ENCODE data around the gene SMAD5. TPM values are rescaled to one million over a fixed set of nuclear protein-coding genes. Genes with fewer than 3 reads are reported as not detected.
A peak's percentile ranks its signal among the peaks of the same experiment; 100 is the strongest.

SMAD5 gene
- total RNA-seq: 10 to 100 TPM; 43.1 to 50.8 TPM
- long read RNA-seq, full-length matches to known transcripts: 3 of 10 reads
- long read RNA-seq, partial matches to known transcripts: 2 of 10 reads
- long read RNA-seq, other reads (novel, unspliced or antisense): 5 of 10 reads

DNA sequence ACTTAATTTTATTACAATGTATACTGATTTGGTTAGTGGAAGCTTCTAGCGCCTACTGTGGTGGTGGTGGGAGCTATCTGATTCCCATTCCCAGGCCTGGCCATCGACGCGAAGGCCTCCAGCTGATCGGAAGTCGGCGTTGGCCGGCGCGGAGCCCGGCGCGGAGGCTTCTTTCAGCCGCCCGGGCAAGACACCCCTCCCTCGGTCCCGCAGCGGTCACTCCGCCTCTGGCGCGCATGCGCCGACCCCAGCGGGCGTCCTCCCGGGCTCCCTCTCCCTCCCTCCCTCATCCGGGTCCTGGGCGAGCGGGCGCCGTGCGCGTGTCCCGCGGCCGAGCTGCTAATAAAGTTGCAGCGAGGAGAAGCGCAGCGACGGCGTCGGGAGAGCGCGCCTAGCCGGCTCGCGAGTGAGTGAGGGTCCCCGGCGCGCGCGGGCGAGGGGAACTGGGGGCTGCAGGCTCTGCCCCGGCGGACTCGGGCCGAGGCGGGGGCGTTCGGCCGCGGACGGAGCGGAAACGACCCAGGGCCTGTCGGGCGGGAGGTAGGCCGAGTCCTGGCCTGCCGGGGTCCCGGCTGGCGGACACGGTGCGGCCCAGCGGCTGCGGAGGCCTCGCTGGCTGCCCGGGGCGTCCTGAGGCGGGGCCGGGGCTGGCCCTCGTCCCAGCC is at the start of gene SMAD5:
TSS of gene SMAD5 (plus strand) at position 289 of the 665 bp plus-strand sequence. CDS start 20,916 bp downstream, outside the sequence.
- DNase-seq (peak; percentile 97), ATAC-seq (peak; percentile 99)
- intact Hi-C loops (cut with DNase I): loop anchor here in 1 of 2 donors (5.0 kb wide), 1 partner anchor 45 kb away; no protein-coding TSS in a partner anchor

DNA sequence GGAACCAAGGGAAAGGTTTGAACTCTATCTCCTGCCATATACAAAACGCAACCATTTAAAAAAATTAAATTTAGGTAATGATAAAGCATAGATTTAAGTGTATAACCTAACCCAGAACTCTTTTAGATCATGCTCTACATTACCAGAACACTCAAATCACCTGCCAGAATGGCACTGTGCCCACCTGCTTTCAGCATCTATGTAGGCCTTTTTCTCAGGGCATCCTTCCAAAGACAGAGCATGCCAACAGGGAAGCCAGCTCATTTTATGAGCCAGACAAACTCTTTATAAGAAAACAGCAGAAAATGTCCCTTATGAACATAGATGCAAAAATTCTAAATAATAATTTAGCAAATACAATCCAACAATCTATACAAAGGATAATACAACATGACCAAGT is 47.9 kb upstream of the SMAD5 start:
- ATAC-seq (no peak), DNase-seq (peak; percentile 68)
- intact Hi-C loops (cut with DNase I): loop anchor here in 1 of 2 donors (5.0 kb wide), 5 partner anchors 48 to 197 kb away; partner anchors contain the start of gene SMAD5

DNA sequence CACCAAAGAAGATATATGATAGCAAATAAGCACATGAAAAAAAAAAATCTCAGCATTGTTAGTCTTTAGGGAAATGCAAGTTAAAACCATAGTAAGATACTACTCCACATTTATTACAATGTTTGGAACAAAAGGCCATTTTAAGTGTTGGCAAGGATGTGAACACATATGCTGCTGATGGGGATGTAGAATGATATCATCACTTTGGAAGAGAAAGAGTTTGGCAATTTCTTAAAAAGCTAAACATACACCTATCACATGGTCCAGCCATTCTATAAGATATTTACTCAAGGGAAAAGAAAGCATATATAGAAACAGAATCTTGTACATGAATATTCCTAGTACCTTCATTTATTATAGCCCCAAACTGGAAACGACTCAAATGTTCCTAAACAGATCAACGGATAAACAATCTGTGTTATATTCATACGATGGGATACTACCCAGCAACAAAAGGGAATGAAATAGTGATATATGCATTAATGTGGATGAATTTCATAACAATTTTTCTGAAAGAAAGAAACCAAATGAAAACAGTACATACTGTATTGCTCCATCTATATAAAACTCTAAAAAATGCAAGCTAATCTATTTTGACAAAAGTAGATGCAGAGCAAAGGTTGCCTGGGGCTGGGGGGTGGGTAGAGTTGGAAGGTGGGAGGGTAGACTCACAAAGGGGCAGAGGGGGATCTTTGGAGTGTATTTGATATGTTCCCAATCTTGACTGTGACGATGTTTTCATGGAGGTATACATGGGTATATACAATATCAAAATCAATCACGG is 45.7 kb upstream of the SMAD5 start:
- ATAC-seq (no peak), DNase-seq (no peak)
- intact Hi-C loops (cut with DNase I): loop anchor here in 1 of 2 donors (5.0 kb wide), 1 partner anchor 45 kb away; the partner anchor contains the start of gene SMAD5

DNA sequence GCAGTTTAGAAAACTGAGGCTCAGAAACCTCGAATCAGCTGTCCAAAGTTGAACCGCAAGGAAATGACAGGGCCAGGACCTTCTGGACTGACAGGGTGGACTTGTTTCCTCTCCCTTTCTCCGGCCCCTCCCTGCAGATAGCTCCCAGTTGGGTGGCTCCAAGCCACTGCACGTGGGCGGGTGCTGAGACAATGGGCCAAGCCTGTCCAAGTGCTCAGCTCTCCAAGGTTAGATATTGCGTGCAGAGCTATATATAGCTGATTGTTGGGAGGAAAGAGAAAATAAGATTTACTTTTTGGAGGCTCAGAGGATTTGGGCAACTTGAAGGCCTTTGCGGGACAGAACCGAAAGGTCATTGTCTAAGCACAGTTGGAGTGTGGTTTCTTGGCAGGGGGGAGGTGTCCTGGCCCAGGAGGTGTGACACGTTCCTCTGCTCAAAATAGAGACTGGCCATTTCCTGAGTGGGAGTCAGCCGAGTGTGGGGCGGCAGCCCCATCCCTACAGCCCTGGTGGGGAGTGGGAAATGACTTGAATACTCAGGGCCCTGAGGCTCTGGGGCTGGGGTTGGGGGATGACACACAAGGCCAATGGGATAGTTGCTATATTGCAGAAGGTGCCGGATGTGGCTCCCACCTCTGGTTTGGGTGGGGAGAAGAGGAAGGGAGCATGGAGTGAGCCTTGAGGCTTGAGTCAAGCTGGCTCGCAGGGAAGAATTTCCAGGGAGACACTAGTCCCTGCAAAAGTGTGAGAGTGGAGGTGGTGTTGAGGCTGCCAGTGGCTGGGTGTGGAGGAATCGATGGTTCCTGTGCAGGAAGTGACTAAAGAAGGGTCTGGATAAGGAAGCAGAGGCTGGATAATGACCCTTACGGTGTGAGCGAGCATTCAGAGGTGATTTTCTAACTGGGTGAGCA is 44.4 kb upstream of the SMAD5 start:
- intact Hi-C loops (cut with DNase I): loop anchor here in 1 of 2 donors (5.0 kb wide), 1 partner anchor 44 kb away; the partner anchor contains the start of gene SMAD5
- peak; percentile 96 to 97 for ATAC-seq
- DNase-seq: peak; percentile 91

DNA sequence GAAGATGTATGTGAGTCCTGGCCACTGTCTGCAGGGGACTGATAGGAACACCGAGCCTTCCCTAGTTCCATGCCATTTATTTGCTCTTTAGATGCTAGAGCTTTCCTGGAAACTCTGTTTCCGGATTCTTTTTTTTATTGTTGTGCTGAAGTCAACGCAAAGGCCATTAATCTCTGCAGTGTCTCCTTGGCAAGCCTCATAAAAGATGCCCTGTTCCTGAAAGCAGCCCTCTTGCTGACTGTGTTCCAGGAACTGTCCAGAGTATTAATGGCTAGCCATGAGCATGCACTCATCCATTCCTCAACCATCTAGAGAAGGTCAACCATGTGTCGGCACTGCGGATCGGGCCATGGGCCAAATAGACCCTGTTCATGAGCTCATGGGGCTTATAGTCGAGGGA is 42.9 kb upstream of the SMAD5 start:
- ATAC-seq: no peak
- intact Hi-C loops (cut with DNase I): loop anchor here in 1 of 2 donors (5.0 kb wide), 1 partner anchor 43 kb away; the partner anchor contains the start of gene SMAD5
- no peak for DNase-seq

DNA sequence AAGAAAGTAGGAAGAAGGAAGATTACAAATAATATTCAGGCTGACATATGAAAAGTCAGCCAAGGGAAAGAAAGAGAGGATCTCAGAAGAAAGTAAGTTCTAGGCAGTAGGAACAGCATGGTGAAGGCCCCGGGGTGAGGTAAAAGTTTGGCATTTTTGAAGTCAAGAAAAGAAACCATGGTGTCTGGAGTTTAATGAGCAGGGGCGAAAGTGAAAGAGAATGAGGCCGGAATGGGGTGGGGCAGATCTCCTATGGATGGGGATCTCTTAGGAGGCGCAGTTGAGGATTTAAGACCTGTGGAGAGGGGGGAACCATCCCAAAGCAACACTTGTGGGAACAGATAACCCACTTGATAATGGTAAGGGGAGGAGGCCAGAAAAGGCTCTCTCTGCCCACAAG is 42.3 kb upstream of the SMAD5 start:
- DNase-seq: no peak
- intact Hi-C loops (cut with DNase I): no loop called here
- ATAC-seq: no peak

DNA sequence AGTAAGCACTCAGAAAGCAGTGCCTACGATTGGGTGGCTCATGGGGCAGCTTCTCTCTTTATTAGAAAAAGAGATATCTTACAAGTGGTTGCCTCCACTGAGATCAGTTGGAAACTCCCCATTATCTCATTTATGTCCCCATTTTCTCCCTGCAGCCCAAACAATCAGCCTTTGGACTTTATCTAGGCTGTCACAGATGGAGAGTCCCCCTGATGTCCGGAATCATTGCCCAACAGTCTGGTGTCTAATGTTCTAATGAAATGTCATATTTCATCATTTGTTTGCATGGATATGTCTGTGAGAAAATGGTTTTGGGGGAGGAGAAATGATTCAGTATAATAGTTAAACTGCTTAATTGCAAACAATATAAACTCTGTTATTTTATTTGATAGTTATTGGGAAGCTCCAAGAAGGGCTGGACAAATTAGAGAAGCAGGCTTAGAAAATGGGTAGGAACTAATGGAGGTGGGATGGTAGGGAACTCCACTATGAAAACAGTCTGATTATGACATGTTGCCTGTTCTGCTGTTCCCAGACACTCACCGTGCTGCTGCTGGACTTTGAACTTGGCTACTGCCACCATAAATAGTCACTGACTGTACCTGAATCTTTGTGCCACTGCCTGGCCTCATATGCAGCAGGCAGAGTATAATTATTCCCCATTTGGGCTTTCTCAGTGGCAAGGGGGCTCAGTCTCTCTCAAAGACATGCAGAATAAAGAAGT is 38.3 kb upstream of the SMAD5 start:
- no peak for ATAC-seq
- intact Hi-C loops (cut with DNase I): no loop called here
- no peak for DNase-seq

DNA sequence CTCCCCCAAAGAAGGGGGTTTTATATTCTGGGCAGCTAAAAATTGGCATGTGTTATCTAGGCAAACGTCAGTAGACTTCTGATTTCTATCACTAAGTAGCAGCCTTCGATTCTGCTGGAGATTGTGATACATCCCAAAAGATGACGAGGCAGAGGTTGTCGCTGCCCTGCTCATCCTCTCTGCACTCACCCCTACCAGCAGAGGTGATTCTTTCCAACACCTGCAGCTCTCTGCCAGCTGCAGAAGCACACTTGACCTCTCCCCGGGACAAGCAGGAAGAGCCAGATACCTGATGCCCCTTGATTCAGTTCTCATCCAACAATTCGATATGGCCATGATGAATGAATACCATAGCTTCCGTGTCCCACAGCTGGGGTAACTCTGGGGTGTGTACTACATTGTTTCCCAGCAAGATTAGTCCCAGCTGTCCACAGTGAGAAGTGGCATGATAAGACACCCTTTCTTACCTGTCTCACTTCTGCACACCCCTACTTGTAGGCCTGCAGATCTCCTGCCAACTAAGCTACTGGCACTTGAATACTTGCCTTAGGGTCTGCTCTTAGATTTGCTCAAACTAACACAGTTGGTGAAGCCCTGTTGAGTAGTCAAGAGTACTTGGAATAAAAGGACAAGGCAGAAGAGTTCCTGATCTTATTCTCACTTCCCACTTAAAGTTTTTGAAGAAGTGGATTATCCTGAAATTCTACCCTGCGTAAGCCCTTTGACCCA is 37.6 kb upstream of the SMAD5 start:
- ATAC-seq (no peak), DNase-seq (no peak)
- intact Hi-C loops (cut with DNase I): no loop called here

DNA sequence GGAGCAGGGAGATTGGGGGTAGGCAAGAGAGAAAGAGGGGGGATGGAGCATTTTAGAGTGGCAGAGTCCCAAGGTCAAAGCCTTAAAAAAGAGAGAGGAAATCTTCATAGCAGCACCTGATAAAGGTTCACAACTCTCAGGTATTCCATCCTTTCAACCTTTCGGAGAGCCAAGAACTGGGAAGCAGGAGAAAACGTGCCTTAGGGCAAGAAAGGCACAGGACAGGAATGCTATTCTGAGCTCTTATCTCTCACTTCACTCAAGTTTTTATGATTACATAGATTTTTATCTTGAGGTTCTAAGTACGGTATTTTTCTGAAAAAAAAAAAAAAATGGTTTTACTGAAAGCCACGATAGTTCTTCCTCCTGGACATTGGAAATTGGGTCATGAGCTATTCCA is 34.5 kb upstream of the SMAD5 start:
- intact Hi-C loops (cut with DNase I): no loop called here
- DNase-seq (no peak), ATAC-seq (no peak)

DNA sequence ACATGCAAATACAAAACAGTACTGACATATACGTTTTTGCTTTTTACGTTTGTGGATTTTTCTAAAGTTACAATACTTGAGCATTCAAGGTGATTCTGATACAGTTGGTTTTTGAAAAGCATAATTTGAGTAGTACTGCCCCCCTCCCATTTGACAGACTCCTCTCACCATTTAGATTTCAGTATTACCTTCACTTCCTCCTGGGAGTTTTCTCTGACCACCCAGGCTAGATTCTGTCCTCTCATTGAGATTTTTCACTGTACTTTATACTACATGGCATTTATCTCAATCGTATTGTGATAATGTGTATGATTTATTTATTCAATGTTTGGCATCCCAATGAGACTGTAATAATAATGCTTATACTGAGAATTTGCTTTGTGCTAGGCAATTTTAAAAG is 32.8 kb upstream of the SMAD5 start:
- ATAC-seq (no peak), DNase-seq (no peak)
- intact Hi-C loops (cut with DNase I): no loop called here

DNA sequence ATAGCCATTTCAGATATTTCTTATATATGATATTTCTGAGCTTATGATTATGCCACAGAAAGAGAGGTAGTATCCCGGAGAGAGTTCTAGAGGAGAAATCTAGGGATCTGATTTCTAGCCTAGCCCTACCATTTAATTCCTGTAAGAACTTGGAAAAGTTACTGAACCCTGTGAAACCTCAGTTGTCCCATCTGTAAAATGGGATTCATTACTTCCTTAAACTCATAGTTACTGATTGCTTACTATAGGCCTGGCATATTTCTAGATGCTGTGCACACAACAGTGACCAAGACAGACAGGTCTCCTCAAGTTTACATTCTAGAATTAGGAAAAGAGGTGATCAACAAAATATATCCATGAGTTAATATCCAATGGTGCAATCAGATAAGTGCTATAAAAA is 30.8 kb upstream of the SMAD5 start:
- intact Hi-C loops (cut with DNase I): no loop called here
- ATAC-seq (no peak), DNase-seq (no peak)

DNA sequence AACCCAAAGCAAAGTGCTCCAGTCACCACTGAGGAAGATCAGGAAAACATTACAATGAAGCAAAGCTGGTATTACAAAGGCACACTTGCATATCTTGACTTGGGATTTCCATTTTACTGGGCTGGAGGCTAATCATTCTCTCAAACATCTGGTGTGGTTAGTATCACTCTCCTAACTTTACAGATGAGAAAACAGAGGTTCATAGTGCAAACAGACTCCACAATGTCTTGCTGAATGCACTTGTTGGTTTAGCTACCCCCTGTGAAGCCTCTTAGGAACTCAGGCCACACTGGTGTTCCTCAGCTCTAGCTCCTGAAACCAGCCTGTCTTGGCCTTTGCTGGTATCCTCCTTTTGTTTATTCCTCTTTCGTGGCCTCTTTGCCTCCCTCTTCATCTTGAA is 29.5 kb upstream of the SMAD5 start:
- DNase-seq (no peak), ATAC-seq (no peak)
- intact Hi-C loops (cut with DNase I): no loop called here

DNA sequence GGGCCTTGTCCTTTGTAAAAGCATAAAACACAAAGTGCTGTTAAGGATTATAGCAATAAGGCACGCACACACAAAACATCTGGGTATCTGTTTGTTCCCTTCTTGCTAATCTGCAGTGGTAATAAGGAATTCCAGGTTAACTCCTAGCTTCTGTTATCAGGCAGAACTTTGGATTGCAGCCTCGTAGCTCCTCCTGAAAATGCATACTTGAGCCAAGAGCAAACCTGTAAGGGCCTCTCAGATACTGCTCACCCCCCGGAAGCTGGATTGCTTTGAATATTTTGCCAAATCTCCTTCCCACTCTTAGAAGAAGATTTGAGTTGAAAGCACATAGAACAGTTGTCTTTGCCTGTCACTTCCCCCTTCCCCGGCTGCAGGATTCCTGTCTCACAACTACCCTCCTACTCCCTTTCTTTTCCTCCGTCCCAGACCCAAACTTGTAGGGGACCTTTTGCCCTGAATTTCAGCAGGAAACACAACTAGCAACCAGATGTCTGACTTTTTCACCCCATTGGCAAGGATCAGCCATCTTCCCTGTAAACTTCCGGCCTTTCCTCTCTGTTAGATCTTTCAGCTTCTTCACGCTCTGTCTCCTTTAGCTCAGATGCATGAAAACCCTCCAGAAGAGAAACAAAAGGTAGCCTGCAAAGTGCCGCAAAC is 28.2 kb upstream of the SMAD5 start:
- intact Hi-C loops (cut with DNase I): no loop called here
- peak in 1 of 2 donors; percentile 35 for ATAC-seq
- no peak for DNase-seq

DNA sequence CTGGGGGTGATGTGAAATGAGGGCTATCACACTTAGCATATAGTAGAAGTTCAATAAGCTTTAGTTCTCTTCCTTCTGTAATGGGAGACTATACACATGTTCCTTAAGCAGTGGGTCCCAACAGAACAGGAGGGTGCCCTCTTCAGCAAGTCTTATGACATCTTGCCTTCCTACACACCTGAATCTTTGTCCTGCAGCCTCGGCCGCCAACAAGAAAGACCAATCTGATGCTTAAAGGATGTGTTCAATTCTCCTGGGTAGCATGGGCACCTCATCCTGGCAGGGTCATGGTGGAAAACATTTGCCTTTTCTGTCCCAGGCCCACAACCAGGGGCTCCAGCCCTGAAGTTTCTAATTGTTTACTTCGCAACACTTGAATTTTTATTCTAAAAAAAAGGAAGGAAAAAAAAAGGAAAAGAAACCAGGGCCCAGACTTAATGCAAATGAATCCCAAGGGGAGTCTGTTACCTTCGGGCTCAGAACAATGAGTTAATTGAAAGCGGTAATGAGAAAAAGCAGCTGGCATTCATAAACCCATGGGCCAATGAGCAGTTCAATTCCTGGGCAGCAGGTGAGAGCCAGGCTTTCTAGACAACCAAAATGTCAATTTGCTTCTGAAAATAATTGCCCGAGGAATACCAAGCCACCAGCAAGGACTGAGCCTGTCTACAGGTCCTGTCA is 26.2 kb upstream of the SMAD5 start:
- ATAC-seq (no peak), DNase-seq (no peak)
- intact Hi-C loops (cut with DNase I): no loop called here

DNA sequence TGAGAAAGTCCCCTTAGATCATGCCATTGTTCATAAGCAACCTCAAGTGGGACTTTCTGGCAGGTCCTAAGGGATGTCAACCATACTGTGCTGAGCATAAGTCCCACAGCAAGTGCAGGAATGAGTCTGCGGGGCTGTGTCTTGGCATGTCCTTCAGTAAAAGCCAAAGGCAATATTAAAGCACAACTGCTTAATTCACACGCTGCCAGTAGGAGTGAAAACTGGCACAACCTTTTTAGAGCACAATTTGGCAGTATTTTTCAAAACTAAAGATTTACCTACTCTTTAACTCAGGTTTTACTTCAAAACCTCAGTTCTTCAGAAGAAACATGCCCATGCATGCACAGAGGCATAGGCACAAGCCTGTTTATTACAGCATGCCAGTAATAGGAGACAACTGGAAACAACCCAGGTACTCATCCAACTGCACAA is 24.4 kb upstream of the SMAD5 start:
- DNase-seq (no peak), ATAC-seq (no peak)
- intact Hi-C loops (cut with DNase I): no loop called here

DNA sequence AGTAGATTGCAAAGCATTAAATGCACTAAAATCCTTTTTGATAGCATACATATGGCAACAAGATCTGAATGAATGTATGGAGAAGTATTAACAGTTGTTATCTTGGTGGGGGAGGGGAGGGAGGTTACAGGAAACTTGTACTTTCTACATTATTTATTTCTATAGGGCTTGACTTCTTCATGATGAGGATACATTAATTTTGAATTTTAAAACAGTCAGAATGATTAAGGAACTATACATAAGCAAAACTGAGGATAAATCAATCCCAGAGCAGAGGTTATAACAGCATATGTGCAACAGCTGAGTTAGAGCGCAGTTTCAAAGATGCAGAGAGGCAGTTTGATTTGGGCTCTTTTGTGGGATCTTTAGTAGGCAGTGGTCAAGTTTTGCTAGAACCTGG is 23.9 kb upstream of the SMAD5 start:
- ATAC-seq (no peak), DNase-seq (no peak)
- intact Hi-C loops (cut with DNase I): no loop called here
